HG03139 (cell line): ENCODE data around the gene VPS35L.

Experiments used
- ATAC-seq: cut with Tn5 transposase; IDR thresholded peaks from one replicate; pipeline ENCODE4 v1.9.1; 2021; ENCODE audit not compliant: unreplicated experiment

VPS35L gene

DNA sequence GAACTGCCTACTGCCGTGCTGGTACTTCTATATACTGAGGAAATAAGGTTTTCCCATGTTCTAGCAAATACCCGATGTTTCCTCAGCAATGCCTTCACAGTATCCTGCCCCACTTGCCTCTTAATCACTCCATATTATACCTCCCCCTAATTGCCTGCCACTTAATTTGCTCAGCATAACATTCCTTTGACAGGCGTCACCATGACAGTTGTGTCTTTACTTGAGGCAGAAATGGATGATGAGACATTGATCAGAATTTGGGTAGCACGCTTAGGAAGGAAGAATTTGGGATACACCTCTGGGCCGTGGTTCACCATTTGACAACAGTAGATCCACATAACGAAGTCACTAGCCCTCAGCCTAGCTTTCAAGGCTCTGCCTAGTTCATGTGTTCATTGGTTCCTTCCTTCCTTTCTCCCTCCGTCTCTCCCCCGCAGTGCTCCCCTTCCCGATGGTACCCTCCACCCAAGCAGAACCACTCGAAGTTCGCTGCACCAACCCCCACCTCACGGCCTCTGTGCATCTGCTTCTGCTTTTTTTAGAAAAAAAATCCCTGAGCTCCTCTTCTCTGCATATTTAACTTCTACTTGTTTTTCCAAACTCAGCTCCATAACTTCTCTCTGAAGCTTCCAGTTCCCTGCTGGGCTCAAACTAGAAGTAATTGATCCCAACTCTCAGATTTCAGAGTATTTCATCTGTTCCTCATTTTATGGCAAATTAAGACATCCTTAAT is 182.0 kb downstream of the VPS35L start:
- no peak for ATAC-seq

- ATAC-seq, result no peak
Measured at GRCh38 chr16:19741354-19741753, 185.9 kb downstream of the VPS35L start.

DNA sequence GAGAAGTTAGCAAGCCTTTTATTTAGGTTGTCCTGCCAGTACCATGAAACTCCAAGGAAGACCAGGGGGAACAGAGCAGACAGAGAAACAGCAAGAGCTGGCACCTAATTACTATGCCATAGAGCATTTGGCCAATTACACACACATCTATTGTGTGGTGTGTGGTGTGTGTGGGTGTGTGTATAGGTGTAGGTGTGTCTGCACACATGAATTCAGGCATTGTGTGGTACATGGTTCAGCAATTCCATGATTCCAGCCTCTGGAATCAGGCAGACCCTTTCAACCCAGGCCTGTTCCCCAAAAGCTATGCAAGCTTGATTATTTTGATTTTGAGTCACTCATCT is 188.3 kb downstream of the VPS35L start:
- ATAC-seq, result no peak

GRCh38 chr16:19744670-19745069 is 189.2 kb downstream of the VPS35L start:
- ATAC-seq, result no peak

GRCh38 chr16:19745286-19746010 is 189.9 kb downstream of the VPS35L start:
- no peak for ATAC-seq

GRCh38 chr16:19746561-19746960 is 191.1 kb downstream of the VPS35L start:
- no peak for ATAC-seq

DNA sequence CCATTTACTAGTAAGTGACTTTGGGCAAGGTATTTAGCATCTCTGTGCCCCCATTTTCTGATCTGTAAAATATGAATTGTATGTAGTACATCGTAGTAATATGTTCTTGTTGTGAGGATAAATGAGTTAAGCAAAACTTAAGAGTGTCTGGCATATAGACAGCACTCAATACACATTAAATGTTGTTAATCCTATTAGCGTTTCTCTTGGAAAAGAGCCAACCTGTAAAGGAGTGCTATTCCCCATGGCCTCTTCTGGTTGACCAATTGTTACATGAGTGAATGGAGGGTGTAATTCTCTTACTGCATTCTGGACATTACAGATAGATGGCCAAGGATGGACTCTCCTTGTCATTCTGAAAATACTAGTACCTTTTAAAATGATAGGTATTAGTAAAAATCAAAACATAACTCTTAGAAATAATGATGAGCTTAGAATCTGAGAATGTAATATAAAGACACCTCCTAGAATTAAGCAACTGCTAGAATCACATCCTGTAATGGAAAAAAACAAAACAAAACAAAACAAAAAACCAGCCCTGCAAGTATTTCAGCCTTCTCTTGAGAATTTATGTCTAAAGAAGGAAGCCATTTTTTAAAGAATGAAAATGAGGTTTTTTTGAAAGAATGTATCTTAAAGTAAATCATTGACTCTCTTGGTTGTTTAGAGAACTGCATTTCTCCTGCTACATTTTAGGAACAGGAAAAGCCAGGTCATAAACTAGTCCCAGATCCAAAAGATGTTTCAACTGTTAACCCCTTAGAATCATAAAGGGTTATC is 193.1 kb downstream of the VPS35L start:
- no peak for ATAC-seq

- ATAC-seq, result no peak
Measured at GRCh38 chr16:19749571-19750080, 194.1 kb downstream of the VPS35L start.
